Esophagus squamous epithelium (tissue), 5 donors: ENCODE measurements around the gene GALNT13. TPM values are rescaled to one million over a fixed set of nuclear protein-coding genes. Genes with fewer than 3 reads are reported as not detected.

ENCODE experiments used
- DNase-seq: peaks from one replicate; lab custom pipeline; 2025; lab: John Stamatoyannopoulos, UW
- H3K27ac ChIP-seq, 4 donors: fragments of 200-600 bp; sonication (generic); one replicate each; pipeline ENCODE4 v1.5.1; 2016 to 2019; ENCODE audit warnings: mild to moderate bottlenecking in 1 of 4
- H3K27me3 ChIP-seq, 4 donors: fragments of 200-600 bp; sonication (generic); 1 replicate in 3 of 4; 2 replicates in 1 of 4; pipeline versions ENCODE4 v1.5.1 to v1.6.0; 2017 to 2021; ENCODE audit warnings: antibody characterized with exemption in 1 of 4
- H3K36me3 ChIP-seq, 3 donors: fragments of 200-600 bp; sonication (generic); one replicate each; pipeline ENCODE4 v1.5.1; 2016 to 2019
- H3K4me1 ChIP-seq, 3 donors: fragments of 200-600 bp; sonication (generic); one replicate each; pipeline ENCODE4 v1.5.1; 2017 to 2019
- H3K4me3 ChIP-seq, 4 donors: fragments of 200-600 bp; sonication (generic); 1 replicate in 3 of 4; 2 replicates in 1 of 4; pipeline ENCODE4 v1.5.1; 2016 to 2019; ENCODE audit warnings: mild to moderate bottlenecking in 2 of 4, moderate library complexity in 1 of 4
- H3K9me3 ChIP-seq, 3 donors: fragments of 200-600 bp; sonication (generic); one replicate each; pipeline ENCODE4 v1.5.1; 2016 to 2019
- CTCF ChIP-seq, 6 experiments: fragments of 450-650 bp in 4 of 6; fragments of 200-600 bp in 2 of 6; sonication (generic) in 2 of 6; IDR thresholded peaks; one replicate each; pipeline ENCODE4 v1.5.1; 2016 to 2019; ENCODE audit warnings: antibody characterized with exemption in 6 of 6, mild to moderate bottlenecking in 4 of 6, moderate library complexity in 4 of 6
- POLR2A ChIP-seq, 4 donors: fragments of 450-650 bp; IDR thresholded peaks; one replicate each; pipeline ENCODE4 v1.6.1; 2017; ENCODE audit warnings: antibody characterized with exemption in 4 of 4, mild to moderate bottlenecking in 4 of 4, moderate library complexity in 3 of 4
- WGBS, 2 donors: methylation state at CpG; one replicate each; pipeline ENCODE4 v1.1.5; 2018; 5-methylcytosine and 5-hydroxymethylcytosine counted together
- intact Hi-C: fragments of 100-400 bp; cut with DNase I; formaldehyde crosslinking; loops from one replicate; pipeline ENCODE4 v1.15.0; 2022
- total RNA-seq, 4 donors: library from RNA; depleted of rRNA; stranded (reverse); fragments of >200 nt; gene quantifications; one replicate each; pipeline ENCODE4 v1.1.0, GENCODE V29; 2016
- donor health status: DM: yes; HTN: yes; CAD: no.

GALNT13 gene
- total RNA-seq, 4 donors from 2014 or later = 0.04 to 0.38 (median 0.17) TPM

DNA sequence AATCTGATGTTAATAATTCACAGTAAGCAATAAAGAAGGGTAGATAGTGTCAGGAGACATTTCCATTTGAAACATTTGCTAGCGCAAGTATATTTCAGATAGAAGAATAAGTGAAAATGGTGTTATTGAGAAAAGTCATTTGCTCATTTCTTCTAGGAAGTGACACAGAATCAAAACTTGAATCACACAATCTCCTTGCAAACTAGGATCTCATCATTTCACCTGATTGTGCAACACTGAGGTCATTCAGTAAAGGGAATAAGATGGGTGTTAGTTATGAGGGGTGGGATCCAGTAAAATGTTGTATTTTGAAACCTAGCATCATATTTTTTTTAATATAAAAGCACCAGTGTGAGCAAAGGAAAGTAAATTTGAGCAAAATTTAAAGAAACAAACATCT lies 618.8 kb downstream of the GALNT13 start:
- Histone ChIP-seq H3K27me3 (no peaks in the 10 kb centered on the region), H3K27ac (no peak overlapping the region), H3K4me3 (no peak overlapping the region), H3K36me3 (no peaks in the 10 kb centered on the region), H3K4me1 (no peaks in the 10 kb centered on the region), H3K9me3 (no peaks in the 10 kb centered on the region)
- intact Hi-C loops = no loop called here
- WGBS, 2 donors = 94% methylated on average over 1 of the region's 1 CpG
- TF ChIP-seq CTCF (IDR thresholded peaks at IDR 0.05) = no peak
- no peak for DNase-seq

- 35 to 56% methylated on average over 4 of the region's 4 CpGs for WGBS, 2 donors
- no peak overlapping the region for H3K27ac ChIP-seq
- intact Hi-C loops = no loop called here
- no peaks in the 10 kb centered on the region for H3K4me1 ChIP-seq
- no peaks in the 10 kb centered on the region for H3K9me3 ChIP-seq
- H3K4me3 ChIP-seq = no peak overlapping the region
- H3K27me3 ChIP-seq = no peaks in the 10 kb centered on the region
- DNase-seq = no peak
- no peaks in the 10 kb centered on the region for H3K36me3 ChIP-seq
- TF ChIP-seq POLR2A (IDR thresholded peaks at IDR 0.05) (no peak), CTCF (IDR thresholded peaks at IDR 0.05) (no peak)
These were observed 623.7 kb downstream of the GALNT13 start for GRCh38 chr2:154495455-154495868.

DNA sequence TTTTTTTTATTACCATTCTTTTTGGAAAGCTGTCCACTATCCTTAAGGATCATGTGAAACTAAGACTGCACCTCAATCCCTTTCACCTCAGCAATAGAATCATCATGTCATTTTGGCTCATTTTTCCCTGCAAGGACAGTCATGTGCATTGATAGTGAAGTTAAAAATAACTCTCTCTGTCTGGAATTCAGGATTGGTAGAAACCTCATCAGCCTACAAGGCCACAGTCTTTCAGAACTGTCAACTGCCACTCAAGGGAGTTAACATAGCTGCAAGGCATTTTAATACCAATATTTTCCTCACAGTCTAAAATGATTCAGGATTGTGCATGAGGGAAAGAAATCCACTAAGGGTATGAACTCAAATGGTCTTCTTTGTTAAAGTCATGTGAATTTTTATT lies 625.3 kb downstream of the GALNT13 start:
- TF ChIP-seq CTCF (IDR thresholded peaks at IDR 0.05) (no peak), POLR2A (IDR thresholded peaks at IDR 0.05) (no peak)
- no peaks in the 10 kb centered on the region for H3K9me3 ChIP-seq

More for the DNA sequence above, 625.3 kb downstream of the GALNT13 start:
- DNase-seq = no peak
- H3K4me3 ChIP-seq = no peak overlapping the region
- H3K4me1 ChIP-seq = no peaks in the 10 kb centered on the region
- no peak overlapping the region for H3K27ac ChIP-seq
- no peaks in the 10 kb centered on the region for H3K27me3 ChIP-seq
- intact Hi-C loops = no loop called here
- no peaks in the 10 kb centered on the region for H3K36me3 ChIP-seq
